CD4-positive, alpha-beta memory T cell (primary cell): ENCODE results near the gene METTL24. TPM values are rescaled to one million over a fixed set of nuclear protein-coding genes. Genes with fewer than 3 reads are reported as not detected.

Source experiments
- CTCF ChIA-PET: fragments of 350-600 bp; sonication (Branson Sonifier 250); formaldehyde crosslinking; loops from one replicate; lab custom pipeline; 2021; ENCODE audit warnings: inconsistent platforms; ENCODE audit not compliant: partially characterized antibody; lab: Charles Lee
- POLR2A ChIA-PET: fragments of 350-600 bp; sonication (Branson Sonifier 250); formaldehyde crosslinking; loops from one replicate; lab custom pipeline; 2021; ENCODE audit not compliant: partially characterized antibody; lab: Charles Lee
- DNase-seq, 5 donors: peaks; one replicate each; pipeline versions ENCODE4 v3.0.0 to v3.0.0-alpha.2; 2020 to 2022; ENCODE audit warnings: mixed read lengths in 1 of 5
- H3K27ac ChIP-seq: one replicate; pipeline ENCODE4 v1.7.0; 2013; ENCODE audit warnings: low read depth, low read length
- H3K27me3 ChIP-seq: 2 replicates; pipeline ENCODE4 v1.7.0; 2013; ENCODE audit warnings: mild to moderate bottlenecking, low read length, moderate library complexity; ENCODE audit not compliant: insufficient read depth
- H3K36me3 ChIP-seq: 2 replicates; pipeline ENCODE4 v1.7.0; 2013; ENCODE audit warnings: mild to moderate bottlenecking, low read length, moderate library complexity; ENCODE audit not compliant: insufficient read depth
- H3K4me1 ChIP-seq: 2 replicates; pipeline ENCODE4 v1.7.0; 2013; ENCODE audit warnings: mild to moderate bottlenecking, low read length, moderate library complexity; ENCODE audit not compliant: insufficient read depth
- H3K4me3 ChIP-seq, 2 donors: one replicate each; pipeline ENCODE4 v1.7.0; 2013; ENCODE audit warnings: low read length in 2 of 2, mild to moderate bottlenecking in 1 of 2
- H3K9me3 ChIP-seq, 2 donors: one replicate each; pipeline ENCODE4 v1.7.0; 2013; ENCODE audit warnings: low read length in 2 of 2, control low read depth in 1 of 2; ENCODE audit not compliant: control insufficient read depth in 1 of 2
- H3K27ac Mint-ChIP-seq, 7 donors: one replicate each; pipeline ENCODE4 v1.8.0; 2020 to 2021; ENCODE audit warnings: mixed read lengths in 7 of 7, mild to moderate bottlenecking in 6 of 7, inconsistent platforms in 3 of 7, moderate library complexity in 3 of 7
- H3K27me3 Mint-ChIP-seq, 2 donors: one replicate each; pipeline ENCODE4 v1.8.0; 2020 to 2021; ENCODE audit warnings: mixed read lengths in 2 of 2
- H3K36me3 Mint-ChIP-seq, 2 donors: one replicate each; pipeline ENCODE4 v1.8.0; 2020 to 2021; ENCODE audit warnings: mixed read lengths in 2 of 2, inconsistent platforms in 1 of 2, mild to moderate bottlenecking in 1 of 2
- H3K4me1 Mint-ChIP-seq, 4 donors: one replicate each; pipeline ENCODE4 v1.8.0; 2020 to 2021; ENCODE audit warnings: mixed read lengths in 4 of 4, mild to moderate bottlenecking in 1 of 4
- H3K4me3 Mint-ChIP-seq, 8 donors: one replicate each; pipeline ENCODE4 v1.8.0; 2020 to 2021; ENCODE audit warnings: mixed read lengths in 8 of 8, mild to moderate bottlenecking in 7 of 8, moderate library complexity in 6 of 8, inconsistent platforms in 3 of 8
- H3K9me3 Mint-ChIP-seq, 8 donors: one replicate each; pipeline ENCODE4 v1.8.0; 2020 to 2021; ENCODE audit warnings: mixed read lengths in 8 of 8, mild to moderate bottlenecking in 5 of 8, inconsistent platforms in 3 of 8, moderate library complexity in 1 of 8
- intact Hi-C: fragments of 100-400 bp; cut with micrococcal nuclease; formaldehyde crosslinking; loops from one replicate; pipeline ENCODE4 v1.15.1; 2023
- polyA plus RNA-seq, 2 donors: library from polyadenylated mRNA; unstranded; fragments of 300-500 nt; fragmentation: Illumina TruSeq; gene quantifications; one replicate each; pipeline ENCODE4 v1.2.3, GENCODE V29; 2021
- total RNA-seq, 2 experiments: library from RNA; stranded (reverse); gene quantifications; one replicate each; pipeline ENCODE4 v1.2.3, GENCODE V29; 2021

METTL24 gene
- total and polyA plus RNA-seq, 4 experiments from 2014 or later: 0.29 to 0.69 (median 0.39) TPM; not detected in 1

- Histone ChIP-seq H3K27me3 (peaks cover 4% of the 10 kb centered on the region), H3K4me3 (no peak overlapping the region), H3K4me1 (peaks cover 13% of the 10 kb centered on the region), H3K27ac (no peak overlapping the region), H3K9me3 (no peaks in the 10 kb centered on the region), H3K36me3 (no peaks in the 10 kb centered on the region)
- intact Hi-C loops: no loop called here
- Mint-ChIP-seq H3K4me3 (no peak overlapping the region), H3K27ac (no peak overlapping the region), H3K9me3 (peaks cover 0 to 2% (median 0%) of the 10 kb centered on the region in 8 donors), H3K36me3 (no peaks in the 10 kb centered on the region), H3K27me3 (peaks cover 16 to 35% of the 10 kb centered on the region in 2 donors), H3K4me1 (peaks cover 4 to 13% (median 5%) of the 10 kb centered on the region in 4 donors)
- no peak for DNase-seq
- CTCF ChIA-PET: no interaction called here
- POLR2A ChIA-PET: no interaction called here
Observed at GRCh38 chr6:110363748-110364147, 5.6 kb upstream of the METTL24 start.

- Mint-ChIP-seq H3K4me3 (no peak overlapping the region), H3K27ac (no peak overlapping the region), H3K36me3 (no peaks in the 10 kb centered on the region), H3K27me3 (peaks cover 36 to 54% of the 10 kb centered on the region in 2 donors), H3K9me3 (peaks cover 0 to 8% (median 0%) of the 10 kb centered on the region in 8 donors), H3K4me1 (peaks cover 7 to 13% (median 10%) of the 10 kb centered on the region in 4 donors)
- H3K36me3 ChIP-seq: no peaks in the 10 kb centered on the region
- H3K27me3 ChIP-seq: peaks cover 10% of the 10 kb centered on the region
- H3K27ac ChIP-seq: no peak overlapping the region
- H3K4me1 ChIP-seq: no peaks in the 10 kb centered on the region
- ChIA-PET CTCF (no interaction called here), POLR2A (no interaction called here)
- DNase-seq: no peak
- H3K4me3 ChIP-seq: no peak overlapping the region
- H3K9me3 ChIP-seq: no peaks in the 10 kb centered on the region
- intact Hi-C loops: no loop called here
Observed at GRCh38 chr6:110360676-110361075, 2.5 kb upstream of the METTL24 start.

GRCh38 chr6:110359556-110359955, 1.4 kb upstream of the METTL24 start:
- Mint-ChIP-seq H3K4me3 (peak overlapping the region in 3 of 8 donors; percentile 2 to 27 (median 13)), H3K27ac (no peak overlapping the region), H3K9me3 (peaks cover 0 to 8% (median 0%) of the 10 kb centered on the region in 8 donors), H3K36me3 (no peaks in the 10 kb centered on the region), H3K27me3 (peaks cover 37 to 62% of the 10 kb centered on the region in 2 donors), H3K4me1 (peaks cover 7 to 13% (median 10%) of the 10 kb centered on the region in 4 donors)
- Histone ChIP-seq H3K9me3 (no peaks in the 10 kb centered on the region), H3K27me3 (peaks cover 10% of the 10 kb centered on the region), H3K4me3 (no peak overlapping the region), H3K27ac (no peak overlapping the region), H3K4me1 (no peaks in the 10 kb centered on the region), H3K36me3 (no peaks in the 10 kb centered on the region)
- intact Hi-C loops: no loop called here
- CTCF ChIA-PET: no interaction called here
- POLR2A ChIA-PET: no interaction called here
- no peak for DNase-seq

GRCh38 chr6:110358553-110359160, 508 bp upstream of the METTL24 start:
- Mint-ChIP-seq H3K36me3 (no peaks in the 10 kb centered on the region), H3K27me3 (peaks cover 34 to 62% of the 10 kb centered on the region in 2 donors), H3K9me3 (peaks cover 0 to 8% (median 0%) of the 10 kb centered on the region in 8 donors), H3K27ac (no peak overlapping the region), H3K4me3 (peak overlapping the region in 7 of 8 donors; percentile 2 to 55 (median 21)), H3K4me1 (peaks cover 7 to 13% (median 10%) of the 10 kb centered on the region in 4 donors)
- no peak overlapping the region for H3K27ac ChIP-seq
- ChIA-PET CTCF (no interaction called here), POLR2A (no interaction called here)
- no peaks in the 10 kb centered on the region for H3K9me3 ChIP-seq
- intact Hi-C loops: no loop called here
- H3K4me1 ChIP-seq: no peaks in the 10 kb centered on the region
- DNase-seq: no peak
- peaks cover 10% of the 10 kb centered on the region for H3K27me3 ChIP-seq
- no peaks in the 10 kb centered on the region for H3K36me3 ChIP-seq
- no peak overlapping the region for H3K4me3 ChIP-seq

- peaks cover 35 to 60% of the 10 kb centered on the region in 2 donors for H3K27me3 Mint-ChIP-seq
- intact Hi-C loops: no loop called here
- no peak overlapping the region for H3K27ac Mint-ChIP-seq
Observed at GRCh38 chr6:110357298-110357663, 868 bp downstream of the METTL24 start.

GRCh38 chr6:110356778-110357177, 1.4 kb downstream of the METTL24 start:
- H3K36me3 Mint-ChIP-seq: no peaks in the 10 kb centered on the region
- no peak overlapping the region for H3K4me3 ChIP-seq
- H3K4me1 ChIP-seq: no peaks in the 10 kb centered on the region
- H3K27ac Mint-ChIP-seq: no peak overlapping the region
- no peaks in the 10 kb centered on the region for H3K36me3 ChIP-seq
- no peak overlapping the region for H3K27ac ChIP-seq
- no peaks in the 10 kb centered on the region for H3K9me3 ChIP-seq
- CTCF ChIA-PET: no interaction called here
- H3K27me3 ChIP-seq: peaks cover 10% of the 10 kb centered on the region
- peak overlapping the region in 6 of 8 donors; percentile 10 to 83 (median 47) for H3K4me3 Mint-ChIP-seq
- POLR2A ChIA-PET: no interaction called here
- intact Hi-C loops: no loop called here
- DNase-seq: no peak
- H3K9me3 Mint-ChIP-seq: peaks cover 0 to 8% (median 0%) of the 10 kb centered on the region in 8 donors
- peaks cover 7 to 13% (median 10%) of the 10 kb centered on the region in 4 donors for H3K4me1 Mint-ChIP-seq
- H3K27me3 Mint-ChIP-seq: peaks cover 35 to 58% of the 10 kb centered on the region in 2 donors

More at GRCh38 chr6:110357298-110357663, 868 bp downstream of the METTL24 start:
- Mint-ChIP-seq H3K4me3 (peak overlapping the region; percentile 32 to 84 (median 78)), H3K9me3 (peaks cover 0 to 8% (median 0%) of the 10 kb centered on the region in 8 donors), H3K4me1 (peaks cover 7 to 13% (median 10%) of the 10 kb centered on the region in 4 donors), H3K36me3 (no peaks in the 10 kb centered on the region)
- ChIA-PET POLR2A (no interaction called here), CTCF (no interaction called here)
- no peak for DNase-seq
- Histone ChIP-seq H3K27ac (no peak overlapping the region), H3K4me3 (no peak overlapping the region), H3K9me3 (no peaks in the 10 kb centered on the region), H3K4me1 (no peaks in the 10 kb centered on the region), H3K27me3 (peaks cover 10% of the 10 kb centered on the region), H3K36me3 (no peaks in the 10 kb centered on the region)

- peaks cover 10% of the 10 kb centered on the region for H3K27me3 ChIP-seq
- H3K36me3 ChIP-seq: no peaks in the 10 kb centered on the region
- intact Hi-C loops: no loop called here
- Mint-ChIP-seq H3K27ac (no peak overlapping the region), H3K36me3 (no peaks in the 10 kb centered on the region), H3K27me3 (peaks cover 35 to 49% of the 10 kb centered on the region in 2 donors), H3K9me3 (peaks cover 0 to 8% (median 0%) of the 10 kb centered on the region in 8 donors), H3K4me3 (no peak overlapping the region), H3K4me1 (peaks cover 7 to 13% (median 10%) of the 10 kb centered on the region in 4 donors)
- H3K27ac ChIP-seq: no peak overlapping the region
- DNase-seq: no peak
- CTCF ChIA-PET: no interaction called here
- H3K4me1 ChIP-seq: no peaks in the 10 kb centered on the region
- POLR2A ChIA-PET: no interaction called here
- H3K4me3 ChIP-seq: no peak overlapping the region
- no peaks in the 10 kb centered on the region for H3K9me3 ChIP-seq
Observed at GRCh38 chr6:110355727-110356126, 2.4 kb downstream of the METTL24 start.
